GM18951 (cell line): Measurements from ENCODE around the gene CDH18.

Source experiments
- POLR2A ChIP-seq: IDR thresholded peaks from 4 replicates; pipeline ENCODE4 v1.6.1; 2011; ENCODE audit warnings: mild to moderate bottlenecking; ENCODE audit not compliant: insufficient read length, insufficient read depth; ENCODE audit errors: extremely low read depth
- in situ Hi-C: fragments of 300-500 bp; cut with MboI; formaldehyde crosslinking; loops from one replicate; pipeline ENCODE4 v1.12.0; 2022; ENCODE audit warnings: low sequenced_read_pairs, mixed read lengths, inconsistent platforms; ENCODE audit not compliant: unreplicated experiment

Gene CDH18

DNA sequence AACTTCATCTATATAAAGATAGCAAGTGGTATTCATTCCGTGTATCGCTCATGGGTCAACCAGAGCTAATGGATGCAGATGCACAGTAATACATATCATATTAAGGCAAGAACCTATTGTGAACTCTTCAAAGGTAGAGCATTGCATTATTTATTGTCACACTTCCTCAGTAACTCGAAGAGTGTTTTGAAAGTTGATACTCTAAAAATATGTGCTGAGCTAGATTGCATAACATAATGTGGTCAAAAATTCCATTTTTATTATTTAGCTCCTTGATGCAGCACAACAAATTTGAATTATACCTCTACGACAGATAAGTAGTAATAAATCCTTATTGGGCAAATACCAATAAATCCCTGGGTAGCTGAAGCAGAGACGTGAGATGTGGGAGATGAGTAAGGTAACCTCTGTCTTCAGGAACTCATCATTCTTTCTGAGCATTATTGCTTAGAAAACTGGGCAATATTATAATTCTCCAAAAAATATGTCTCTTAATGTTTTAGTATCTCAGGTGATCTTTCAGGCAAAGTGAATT lies 70.3 kb downstream of the CDH18 start:
- in situ Hi-C loops, result no loop called here
- no peak for TF ChIP-seq POLR2A

DNA sequence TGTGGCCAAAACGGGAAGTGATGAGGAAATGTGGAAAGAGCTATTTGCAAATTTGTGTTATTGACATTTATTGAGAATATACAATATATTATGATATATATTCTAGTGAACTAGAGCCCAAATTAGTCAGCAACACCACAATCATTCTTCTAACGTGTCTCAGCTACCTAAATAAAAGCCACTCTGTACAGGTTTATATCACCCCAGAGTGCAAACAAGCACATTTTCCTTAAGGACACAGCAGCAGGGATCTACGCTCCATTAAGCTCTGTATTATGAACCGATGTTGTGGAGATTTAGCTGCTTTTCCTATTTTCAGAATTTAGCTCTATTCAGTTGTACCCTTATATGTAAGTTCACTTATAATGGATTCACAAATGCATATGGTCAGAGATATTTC lies 77.9 kb downstream of the CDH18 start:
- in situ Hi-C loops, result no loop called here
- no peak for TF ChIP-seq POLR2A

GRCh38 chr5:19904766-19905165 lies 83.2 kb downstream of the CDH18 start:
- no peak for TF ChIP-seq POLR2A
- in situ Hi-C loops, result no loop called here

- TF ChIP-seq POLR2A, result no peak
- in situ Hi-C loops, result no loop called here
Observed at GRCh38 chr5:19903611-19904010, 84.4 kb downstream of the CDH18 start.

DNA sequence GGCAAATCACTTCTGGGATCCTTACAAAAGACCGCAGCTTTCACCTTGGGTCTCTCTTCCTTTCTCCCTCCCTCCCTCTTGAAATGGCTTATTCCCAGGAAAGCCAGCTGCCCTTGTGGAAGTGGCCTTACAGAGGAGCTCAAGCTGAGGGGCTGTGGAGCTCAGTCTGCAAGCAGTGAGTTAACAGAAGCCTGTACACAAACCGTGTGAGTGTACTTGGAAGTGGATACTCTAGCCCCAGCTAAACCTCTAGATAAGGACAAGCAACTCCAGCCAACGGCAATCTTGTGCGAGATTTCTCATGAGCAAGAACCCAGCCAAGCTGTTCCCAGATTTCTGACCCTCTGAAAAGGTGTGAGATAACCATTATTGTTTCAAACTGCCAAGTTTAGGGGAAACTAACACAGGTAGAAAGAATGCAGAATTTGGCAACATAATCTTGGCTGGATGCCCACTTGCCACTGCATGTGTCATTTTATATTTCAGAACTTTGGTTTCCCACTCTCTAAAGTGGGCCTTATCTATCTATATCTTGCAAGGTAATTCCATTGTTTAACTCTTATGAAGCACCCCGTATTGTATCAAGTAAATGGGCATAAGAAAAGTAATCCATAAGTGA lies 85.6 kb downstream of the CDH18 start:
- no peak for TF ChIP-seq POLR2A
- in situ Hi-C loops, result no loop called here

DNA sequence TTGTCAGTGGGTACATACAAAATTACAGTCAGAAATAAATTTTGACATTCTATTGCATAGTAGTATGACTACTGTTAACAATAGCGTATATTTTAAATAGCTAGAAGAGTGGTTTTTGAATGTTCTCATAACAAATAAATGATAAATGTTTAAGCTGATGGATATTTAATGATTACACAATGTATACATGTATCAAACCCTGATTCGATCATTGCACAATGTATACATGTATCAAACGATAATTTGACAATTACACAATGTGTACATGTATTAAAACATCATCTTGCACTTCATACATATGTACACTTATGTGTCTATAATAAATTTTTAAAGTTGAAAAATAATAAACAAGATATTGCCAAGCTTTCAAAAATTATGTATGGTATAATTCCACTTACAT lies 87.7 kb downstream of the CDH18 start:
- in situ Hi-C loops, result no loop called here
- no peak for TF ChIP-seq POLR2A

DNA sequence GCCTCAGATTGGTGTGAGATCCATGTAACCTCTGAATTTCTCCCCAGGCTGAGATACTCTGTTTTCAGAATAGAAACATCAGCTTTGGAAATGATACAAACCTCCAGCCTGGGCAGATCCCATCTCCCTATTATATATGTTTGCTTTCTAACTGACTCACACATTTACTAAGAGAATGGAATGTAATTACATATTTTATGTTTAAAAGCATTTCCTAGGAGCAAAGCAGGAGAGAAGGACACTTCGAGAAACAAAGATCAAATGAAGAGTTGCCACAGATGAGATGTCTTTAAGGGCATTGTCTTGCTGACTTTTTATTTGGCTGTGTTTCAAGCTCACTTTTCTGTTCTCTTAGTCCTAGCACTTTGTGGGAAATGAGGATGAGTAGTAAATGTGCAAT lies 96.3 kb downstream of the CDH18 start:
- TF ChIP-seq POLR2A, result no peak
- in situ Hi-C loops, result no loop called here

DNA sequence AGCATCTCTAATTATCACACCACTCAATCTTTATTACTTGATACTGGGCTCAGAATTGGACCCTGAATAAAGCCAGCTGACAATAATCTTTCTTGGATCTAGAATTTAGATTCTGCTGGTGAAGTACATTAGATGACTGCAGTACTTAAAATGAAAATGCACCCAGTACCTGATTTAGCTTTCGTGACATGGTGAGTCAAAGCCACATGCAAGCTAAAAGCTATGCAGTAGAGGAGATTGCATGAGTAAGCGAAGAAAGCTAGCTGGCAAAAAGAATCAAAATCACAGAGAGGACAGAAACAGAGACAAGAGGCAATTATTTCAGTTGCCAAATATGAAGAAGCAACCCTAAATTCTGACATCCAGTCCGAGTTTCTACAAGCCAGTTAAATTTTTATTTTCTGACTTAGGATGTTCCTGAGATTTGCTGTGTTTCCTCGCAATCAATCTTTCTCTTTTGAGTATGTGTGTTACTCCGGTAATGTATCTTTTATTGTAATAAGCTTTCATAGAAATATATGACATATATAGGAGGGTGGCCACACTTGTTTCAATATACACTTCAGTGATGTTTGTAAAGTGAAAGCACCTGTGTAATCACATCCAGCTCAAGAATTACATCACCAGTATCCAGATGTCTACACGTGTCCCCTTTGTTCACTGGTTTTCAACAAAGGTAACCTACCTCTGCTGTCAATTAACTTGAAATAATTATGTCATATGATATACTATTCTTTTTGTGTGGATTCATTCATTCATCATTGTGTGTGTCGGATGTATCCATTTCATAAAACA lies 101.7 kb downstream of the CDH18 start:
- in situ Hi-C loops, result no loop called here
- no peak for TF ChIP-seq POLR2A

GRCh38 chr5:19885040-19885824 lies 102.8 kb downstream of the CDH18 start:
- no peak for TF ChIP-seq POLR2A
- in situ Hi-C loops, result no loop called here

- in situ Hi-C loops, result no loop called here
- TF ChIP-seq POLR2A, result no peak
Observed at GRCh38 chr5:19880859-19881436, 107.1 kb downstream of the CDH18 start.

DNA sequence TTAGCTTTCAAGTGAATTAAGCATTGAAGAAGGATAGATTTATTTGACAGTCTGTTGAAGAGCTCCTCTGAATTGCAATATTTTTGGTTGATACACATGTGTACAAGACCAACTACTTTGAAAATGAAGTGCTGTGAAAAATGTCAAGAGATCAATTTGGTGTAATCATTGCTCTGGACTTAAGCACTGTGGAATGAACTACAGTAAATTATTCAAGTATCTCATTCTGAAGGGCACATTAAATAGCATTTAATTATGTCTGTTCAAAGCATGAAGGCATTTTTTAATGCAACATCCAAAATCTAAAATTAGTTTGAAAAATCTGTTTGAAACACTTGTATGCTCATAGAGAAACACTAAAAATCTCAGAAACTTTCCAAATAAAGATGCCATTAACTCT lies 107.5 kb downstream of the CDH18 start:
- TF ChIP-seq POLR2A, result no peak
- in situ Hi-C loops, result no loop called here

- no peak for TF ChIP-seq POLR2A
- in situ Hi-C loops, result no loop called here
Observed at GRCh38 chr5:19874811-19875210, 113.2 kb downstream of the CDH18 start.

GRCh38 chr5:19866090-19866450 lies 121.9 kb downstream of the CDH18 start:
- in situ Hi-C loops, result no loop called here
- TF ChIP-seq POLR2A, result no peak
